Measurements from ENCODE around the gene PDE3B.

GRCh38 chr11:14842002-14842401, 198.4 kb downstream of the PDE3B start:
- no peak for TF ChIP-seq POLR2AphosphoS5 (IDR thresholded peaks at IDR 0.05)
- TF ChIP-seq, protein P1, sequence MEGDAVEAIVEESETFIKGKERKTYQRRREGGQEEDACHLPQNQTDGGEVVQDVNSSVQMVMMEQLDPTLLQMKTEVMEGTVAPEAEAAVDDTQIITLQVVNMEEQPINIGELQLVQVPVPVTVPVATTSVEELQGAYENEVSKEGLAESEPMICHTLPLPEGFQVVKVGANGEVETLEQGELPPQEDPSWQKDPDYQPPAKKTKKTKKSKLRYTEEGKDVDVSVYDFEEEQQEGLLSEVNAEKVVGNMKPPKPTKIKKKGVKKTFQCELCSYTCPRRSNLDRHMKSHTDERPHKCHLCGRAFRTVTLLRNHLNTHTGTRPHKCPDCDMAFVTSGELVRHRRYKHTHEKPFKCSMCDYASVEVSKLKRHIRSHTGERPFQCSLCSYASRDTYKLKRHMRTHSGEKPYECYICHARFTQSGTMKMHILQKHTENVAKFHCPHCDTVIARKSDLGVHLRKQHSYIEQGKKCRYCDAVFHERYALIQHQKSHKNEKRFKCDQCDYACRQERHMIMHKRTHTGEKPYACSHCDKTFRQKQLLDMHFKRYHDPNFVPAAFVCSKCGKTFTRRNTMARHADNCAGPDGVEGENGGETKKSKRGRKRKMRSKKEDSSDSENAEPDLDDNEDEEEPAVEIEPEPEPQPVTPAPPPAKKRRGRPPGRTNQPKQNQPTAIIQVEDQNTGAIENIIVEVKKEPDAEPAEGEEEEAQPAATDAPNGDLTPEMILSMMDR (IDR thresholded peaks at IDR 0.05 in 8 of 11, conservative IDR thresholded peaks at IDR 0.05 in 3 of 11), result no peak
